Activated CD4-positive, alpha-beta T cell treated with anti-CD3 and anti-CD28 coated beads for 48 hours (primary cell): ENCODE results near the gene STAMBPL1.
"Not testable (repeated sequence)": the region's sequence is repeated elsewhere in the genome, so short reads cannot be mapped to it uniquely, and the experiment has no call there.

ENCODE experiments used
- DNase-seq: peaks from one replicate; pipeline ENCODE4 v3.0.0-alpha.2; 2020

Gene STAMBPL1

DNA sequence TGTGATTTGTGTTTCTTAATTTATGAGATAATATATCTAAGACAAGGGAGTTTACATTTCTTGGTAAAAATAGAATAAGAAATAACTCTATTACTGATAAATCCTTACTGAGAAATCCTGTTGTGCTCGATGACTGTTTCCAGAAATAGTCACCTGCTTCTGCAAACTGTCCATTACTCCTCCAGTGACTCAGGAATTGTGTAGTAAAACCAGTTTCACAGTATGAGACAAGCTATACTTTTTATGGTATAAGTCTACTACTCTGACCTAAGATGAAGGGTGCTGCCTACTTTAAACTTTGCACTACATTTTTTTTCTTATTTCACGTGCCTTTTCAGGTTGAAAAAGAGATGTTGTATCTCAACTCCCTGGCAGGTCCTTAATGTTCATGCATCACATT, 21.6 kb upstream of the STAMBPL1 start:
- no peak for DNase-seq

- DNase-seq: no peak
Observed at GRCh38 chr10:88861036-88861435, 19.0 kb upstream of the STAMBPL1 start.

- no peak for DNase-seq
Observed at GRCh38 chr10:88865281-88865876, 14.7 kb upstream of the STAMBPL1 start.

GRCh38 chr10:88866454-88866853, 13.6 kb upstream of the STAMBPL1 start:
- no peak for DNase-seq

GRCh38 chr10:88870089-88870488, 10.0 kb upstream of the STAMBPL1 start:
- no peak for DNase-seq

- DNase-seq: no peak
Observed at GRCh38 chr10:88873757-88874156, 6.3 kb upstream of the STAMBPL1 start.

GRCh38 chr10:88874281-88874680, 5.8 kb upstream of the STAMBPL1 start:
- DNase-seq: no peak

DNA sequence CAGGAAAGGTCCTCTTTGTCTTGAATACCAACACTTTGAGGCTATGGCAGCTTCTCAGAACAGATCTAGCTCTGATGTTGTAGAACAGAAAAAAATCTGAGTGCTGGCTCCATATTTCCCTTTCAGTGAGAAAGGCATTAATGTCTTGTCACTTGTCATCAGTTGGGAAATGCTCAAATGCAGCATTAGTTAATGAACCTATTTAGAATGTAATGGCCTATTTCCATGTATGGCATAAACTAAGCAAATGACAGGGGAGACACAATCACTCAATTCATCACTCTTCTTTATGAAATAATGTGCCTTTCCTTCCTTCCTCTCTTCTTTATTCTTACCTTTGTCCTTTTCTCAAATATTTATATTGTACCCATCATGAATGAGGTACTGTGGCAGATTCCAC, 5.0 kb upstream of the STAMBPL1 start:
- DNase-seq: no peak

DNA sequence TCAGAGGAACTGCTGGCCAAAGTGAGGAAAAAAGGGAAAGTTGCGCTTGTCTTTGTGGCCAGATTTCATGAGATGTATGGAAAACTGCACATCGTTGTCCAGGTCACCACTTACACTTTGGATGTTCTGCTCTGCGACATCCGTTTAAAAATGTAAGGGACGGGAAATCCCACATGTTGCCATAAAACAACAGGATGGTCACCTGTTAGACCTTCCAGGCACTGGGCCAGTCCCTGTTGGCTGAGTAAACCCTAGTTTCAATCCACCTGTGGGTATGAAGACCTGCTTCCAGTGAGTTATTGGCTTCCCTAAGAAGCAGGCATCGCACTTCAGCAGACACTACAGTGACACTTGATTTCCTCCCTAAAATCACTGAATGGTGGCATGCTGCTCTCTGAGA, 2.7 kb upstream of the STAMBPL1 start:
- no peak for DNase-seq

DNA sequence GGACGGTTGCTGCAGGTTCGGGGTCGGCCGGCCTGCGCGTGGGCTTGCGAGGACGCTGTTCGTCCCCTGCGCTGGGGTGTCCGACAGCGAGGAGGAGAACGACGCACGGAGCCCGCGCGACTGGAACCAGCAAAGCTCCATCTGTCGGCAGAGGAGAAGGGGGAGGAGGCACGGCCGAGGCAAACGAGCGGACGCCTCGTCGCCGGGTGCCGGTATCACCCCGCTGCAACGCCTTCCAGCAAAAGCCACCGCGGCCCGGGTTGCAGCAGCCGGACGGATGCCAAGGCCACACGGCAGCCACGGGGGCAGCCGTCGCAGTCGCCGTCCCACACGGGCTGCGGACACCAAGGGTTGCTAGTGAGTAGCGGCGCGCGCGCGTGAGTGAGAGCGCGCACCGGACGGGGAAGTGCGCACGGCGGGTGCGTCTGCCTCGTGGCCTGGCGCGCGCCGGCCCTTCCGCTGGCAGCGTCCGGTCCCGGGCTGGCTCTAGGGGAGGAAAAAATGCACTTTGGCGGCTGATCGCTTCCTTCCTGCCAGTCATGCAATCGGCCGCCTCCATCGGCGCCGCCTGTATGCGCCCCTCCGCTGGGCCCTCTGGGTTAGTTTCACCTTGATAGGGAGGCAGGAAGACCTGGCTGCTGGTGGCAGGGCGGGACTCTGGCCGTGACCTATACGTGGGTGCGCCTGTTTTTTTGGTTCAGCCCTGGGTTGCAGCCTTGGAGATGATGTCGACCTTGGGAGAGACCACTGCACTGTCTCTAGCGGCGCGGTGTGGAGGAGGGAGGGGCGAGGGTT, 434 bp downstream of the STAMBPL1 start:
- peak; percentile 83 for DNase-seq

DNA sequence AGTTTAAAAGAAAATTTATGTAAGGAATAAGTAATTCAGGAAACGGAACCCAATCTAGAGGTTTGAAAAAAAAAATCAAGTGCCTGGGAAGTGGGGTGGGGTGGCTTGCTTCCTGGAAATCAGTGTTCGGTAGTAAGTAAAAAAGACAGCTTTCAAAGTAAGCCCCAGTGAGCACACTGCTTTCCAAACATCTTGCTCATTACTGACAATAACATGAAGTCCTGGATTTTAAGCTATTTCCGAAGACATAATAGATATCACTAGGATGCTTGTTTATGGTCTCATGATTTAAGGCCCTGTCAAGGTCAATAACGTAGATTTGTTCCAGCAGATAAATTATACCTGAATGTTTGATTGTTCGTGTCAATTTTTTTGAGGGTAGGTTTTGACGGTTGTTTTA, 1.3 kb downstream of the STAMBPL1 start:
- no peak for DNase-seq

DNA sequence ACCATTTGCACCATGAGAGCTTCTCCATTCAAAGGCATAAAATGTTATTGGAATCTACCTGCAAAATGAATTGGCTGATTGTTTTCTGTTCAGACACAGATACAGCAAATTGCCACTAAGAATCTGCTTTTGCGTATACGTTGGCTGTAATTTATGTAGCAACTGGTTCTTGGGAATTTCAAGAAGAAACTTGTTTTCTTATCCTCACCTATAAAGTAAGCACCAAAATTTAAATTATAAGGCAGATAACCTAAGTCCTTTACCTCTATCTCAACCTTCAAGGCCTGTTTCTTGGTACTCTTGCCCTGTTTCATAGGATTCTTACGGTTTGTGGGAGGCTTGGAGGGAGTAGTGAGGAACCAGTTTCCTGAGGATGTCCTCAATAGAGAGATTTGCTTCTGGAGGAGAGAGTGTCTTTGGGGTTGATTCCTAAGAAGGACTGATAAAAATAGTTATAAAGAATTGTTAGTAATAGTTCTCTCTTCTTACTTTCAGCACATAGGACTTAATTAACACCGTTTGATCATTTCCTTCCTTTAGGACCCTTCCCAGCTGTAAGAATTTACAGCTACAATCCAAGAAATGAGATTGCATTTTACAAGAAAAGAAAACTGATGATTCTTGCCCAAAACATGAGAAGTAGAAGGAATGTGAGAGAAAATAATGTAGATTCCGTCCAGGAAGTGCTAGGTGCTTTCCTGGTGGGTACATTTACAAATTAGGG, 2.0 kb downstream of the STAMBPL1 start:
- no peak for DNase-seq

- DNase-seq: not testable (repeated sequence)
Observed at GRCh38 chr10:88882646-88883447, 2.8 kb downstream of the STAMBPL1 start.

GRCh38 chr10:88883448-88883809, 3.4 kb downstream of the STAMBPL1 start:
- DNase-seq: no peak

GRCh38 chr10:88886557-88886956, 6.5 kb downstream of the STAMBPL1 start:
- peak; percentile 29 for DNase-seq

GRCh38 chr10:88888810-88889445, 8.9 kb downstream of the STAMBPL1 start:
- DNase-seq: no peak

GRCh38 chr10:88889559-88890337, 9.7 kb downstream of the STAMBPL1 start:
- DNase-seq: no peak

GRCh38 chr10:88890681-88891381, 10.8 kb downstream of the STAMBPL1 start:
- no peak for DNase-seq

GRCh38 chr10:88892222-88892967, 12.3 kb downstream of the STAMBPL1 start:
- DNase-seq: no peak

DNA sequence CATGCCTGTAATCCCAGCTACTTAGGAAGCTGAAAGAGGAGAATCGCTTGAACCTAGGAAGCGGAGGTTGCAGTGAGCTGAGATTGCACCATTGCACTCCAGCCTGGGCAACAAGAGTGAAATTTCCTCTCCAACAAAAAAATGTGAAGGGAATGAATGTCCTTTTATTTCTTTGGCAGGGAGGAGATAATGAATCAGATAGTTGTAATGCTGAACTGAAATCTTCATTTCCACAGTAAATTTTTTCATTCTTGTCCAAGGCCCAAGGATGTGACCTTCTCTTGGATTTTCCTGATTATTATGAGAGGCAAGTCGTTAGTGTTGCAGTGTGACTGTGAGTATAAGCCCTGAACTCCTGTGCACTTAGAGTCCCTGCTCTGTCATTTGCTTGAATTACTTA, 13.6 kb downstream of the STAMBPL1 start:
- no peak for DNase-seq
